ENCODE results near the gene ALK.

DNA sequence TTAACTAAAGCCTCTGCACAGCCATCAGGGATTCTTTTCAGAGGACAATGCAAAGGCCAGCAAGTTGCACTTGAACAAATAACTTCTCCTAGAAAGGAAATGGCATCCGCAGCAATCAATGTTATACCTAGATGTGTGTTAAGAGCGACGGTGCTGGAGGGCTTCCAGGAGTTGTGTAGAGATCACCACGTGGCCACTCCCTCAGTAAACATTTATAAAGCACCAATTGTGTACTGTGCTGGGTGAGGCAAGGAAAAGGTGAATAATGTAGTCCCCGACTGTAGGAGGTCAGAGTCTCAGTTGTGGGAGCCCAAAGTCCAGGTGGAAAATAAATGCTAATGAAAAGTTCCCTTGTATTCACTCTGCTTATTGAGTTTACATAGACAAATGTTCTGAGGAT is 135.0 kb downstream of the ALK start:
- TF ChIP-seq CTCF (IDR thresholded peaks at IDR 0.05) (no peak), POLR2A (IDR thresholded peaks at IDR 0.05) (no peak), POLR2AphosphoS5 (IDR thresholded peaks at IDR 0.05) (no peak)
